NCI-H1417 (cell line): ENCODE data around the gene APOC4.

Experiments
- DNase-seq, 3 experiments: peaks; one replicate each; lab custom pipeline; 2025; lab: John Stamatoyannopoulos, UW

Gene APOC4

DNA sequence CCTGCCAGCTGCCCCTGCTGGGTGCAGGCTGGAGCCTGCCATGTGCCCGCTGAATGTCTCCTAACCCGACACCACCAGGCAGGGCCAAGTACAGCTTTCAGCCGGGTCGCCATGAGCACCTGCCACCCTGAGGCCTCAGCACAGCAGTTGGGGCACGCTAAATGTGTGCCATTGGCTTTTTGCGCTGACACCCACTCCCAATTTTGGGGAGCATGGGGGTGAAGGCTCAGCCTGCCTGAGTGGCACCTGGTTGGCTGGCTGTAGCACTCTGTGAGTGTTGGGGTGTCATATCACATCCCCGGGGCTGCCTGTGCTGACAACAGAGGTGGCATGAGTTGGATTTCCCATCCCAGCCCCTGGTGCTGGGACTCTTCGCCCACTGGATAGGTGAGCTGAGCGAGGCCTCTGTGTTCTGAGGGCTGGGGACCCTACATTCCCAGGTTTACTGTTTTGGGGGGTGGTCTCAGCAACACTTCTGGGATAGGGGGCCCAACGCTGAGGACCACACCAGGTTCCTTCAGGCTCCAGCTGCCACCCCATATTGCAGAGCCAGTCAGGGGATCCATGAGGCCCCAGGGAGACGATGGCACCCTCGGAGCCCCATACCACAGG, 52.0 kb downstream of the APOC4 start:
- DNase-seq, result no peak
